ENCODE measurements around the gene GSTO2. TPM values are rescaled to one million over a fixed set of nuclear protein-coding genes. Genes with fewer than 3 reads are reported as not detected.

The GSTO2 gene
- total and polyA plus RNA-seq, 2 of the 4 experiments (the other 2 are of a cell fraction) = 1.4 to 2.3 TPM

DNA sequence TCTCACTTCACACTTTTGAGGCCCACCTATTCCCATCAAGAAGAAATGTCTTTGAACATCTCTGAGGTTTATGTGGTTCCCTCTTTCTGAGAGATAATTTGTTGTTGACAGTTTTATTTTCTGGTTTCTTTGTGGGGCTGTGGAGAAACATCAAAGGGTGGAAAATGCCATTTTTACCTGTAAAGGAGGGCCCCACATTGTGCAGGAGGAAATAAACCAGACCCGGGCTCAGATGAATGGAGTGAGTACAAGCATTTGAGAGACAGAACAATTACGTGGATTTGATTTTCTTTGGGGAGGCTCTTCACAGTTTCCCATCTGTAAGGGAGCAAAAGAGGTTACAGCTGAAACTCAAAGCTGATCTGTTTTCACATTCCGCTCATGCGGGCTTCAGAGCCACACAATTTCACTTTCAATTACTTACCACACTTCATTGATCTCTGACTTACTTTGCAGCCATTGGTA lies 39.5 kb downstream of the GSTO2 start:
- H3K36me3 ChIP-seq (ENCODE audit: control insufficient read depth, insufficient read depth, low read length) = peaks cover 25% of the 10 kb centered on the region
- no peak overlapping the region for H2BK5ac ChIP-seq (ENCODE audit: low read depth, low read length, poor library complexity, severe bottlenecking)
- no peak overlapping the region for H2BK120ac ChIP-seq (ENCODE audit: low read depth, low read length)
- TF ChIP-seq POLR2A (IDR thresholded peaks at IDR 0.05; ENCODE audit: low read depth, low read length) (0 out of 2 replicates have a peak, but pooled peaks have one; percentile 8), MAZ (IDR thresholded peaks at IDR 0.05; ENCODE audit: borderline replicate concordance, low read depth, low read length) (no peak)
- no peak overlapping the region for H3K4me3 ChIP-seq (ENCODE audit: insufficient read depth, low read depth, low read length)
- H3K9me3 ChIP-seq (ENCODE audit: control insufficient read depth, insufficient read depth, low read length) = no peaks in the 10 kb centered on the region
- H3K56ac ChIP-seq (ENCODE audit: extremely low read depth, insufficient read depth, low read length) = no peak overlapping the region
- H3K4me1 ChIP-seq (ENCODE audit: control insufficient read depth, insufficient read depth, low read length) = peaks cover 21% of the 10 kb centered on the region
- 0 out of 2 replicates have a peak overlapping the region, but pooled peaks have one; percentile 11 for H3K23ac ChIP-seq (ENCODE audit: low read depth, low read length)
- no peak overlapping the region for H4K8ac ChIP-seq (ENCODE audit: low read depth in 2 of 2, low read length in 2 of 2)
- in situ Hi-C loops (cut with MboI; ENCODE audit: low sequenced_read_pairs) = no loop called here
- intact Hi-C loops (cut with micrococcal nuclease) = no loop called here
- H3K9ac ChIP-seq (ENCODE audit: low read depth, low read length) = no peak overlapping the region
- H3K14ac ChIP-seq (replicated peaks; ENCODE audit: low read depth, low read length) = no peak overlapping the region
- no peak overlapping the region for H3K27ac ChIP-seq (ENCODE audit: insufficient read depth, low read length)
- no peak overlapping the region for H3K18ac ChIP-seq (ENCODE audit: low read depth, low read length)
- no CpG with 5 or more reads among the region's 4 CpGs for WGBS, 2 experiments (ENCODE audit: extremely low coverage in 2 of 2, insufficient read length in 1 of 2)
- peaks cover 28% of the 10 kb centered on the region for H4K20me1 ChIP-seq (ENCODE audit: insufficient read depth, low read length)
- no peaks in the 10 kb centered on the region for H3K27me3 ChIP-seq (ENCODE audit: control insufficient read depth, insufficient read depth, low read length)
- BruUV-seq (replicated peaks) = no TSS peak
- H2AK5ac ChIP-seq (ENCODE audit: low read depth, low read length) = no peak overlapping the region
- peak overlapping the region; percentile 0; the same call in 1 of the 2 replicates for H3K4ac ChIP-seq (ENCODE audit: low read depth, low read length)
- ATAC-seq (ENCODE audit: low read depth) = no peak
- CTCF ChIA-PET = interaction anchor here (0.6 kb wide), 1 partner anchor 17 kb away, joined by 3 read pairs; no protein-coding TSS in a partner anchor
- no peak overlapping the region; the same call in 2 of the 3 replicates for H2BK15ac ChIP-seq (ENCODE audit: low read depth, low read length)
- dilution Hi-C loops (cut with HindIII; ENCODE audit: low sequenced_read_pairs, unreplicated experiment) = no loop called here
- DNase-seq = no peak
- no peak overlapping the region for H4K5ac ChIP-seq (ENCODE audit: low read depth, low read length)
- peaks cover 38% of the 10 kb centered on the region for H3K9me1 ChIP-seq (ENCODE audit: insufficient read depth, low read length)
- peaks cover 17 to 77% of the 10 kb centered on the region in 2 experiments for H3K79me1 ChIP-seq (ENCODE audit: low read depth in 1 of 2, low read length in 2 of 2)
- H2BK20ac ChIP-seq (ENCODE audit: low read depth, low read length) = no peak overlapping the region; the same call in 1 of the 2 replicates
- POLR2A ChIA-PET (ENCODE audit: unreplicated experiment) = no interaction called here
- H2AFZ ChIP-seq (replicated peaks; ENCODE audit: low read length, poor library complexity) = no peak overlapping the region
- H4K91ac ChIP-seq (ENCODE audit: insufficient read depth, low read depth, low read length) = no peak overlapping the region
- no peak overlapping the region for H2AK9ac ChIP-seq (replicated peaks; ENCODE audit: low read depth, low read length, poor library complexity)
- no peak overlapping the region for H3K4me2 ChIP-seq (ENCODE audit: low read depth, low read length)

All from IMR-90 (cell line).